Measurements from ENCODE around the gene GSTM4. TPM values are rescaled to one million over a fixed set of nuclear protein-coding genes. Genes with fewer than 3 reads are reported as not detected.

GSTM4 gene
- total and polyA plus RNA-seq, 2 donors (not counting 1 experiment from before 2014, with no cell fraction given) = 28.6 to 56.5 TPM

GRCh38 chr1:109619576-109620400 is 36.1 kb upstream of the GSTM4 start, which contains the start of the genes AMPD2 and GNAT2:
Gene AMPD2 (plus strand): TSS chr1:109619837. CDS start chr1:109621176, 1,339 bp downstream.
Gene GNAT2 (minus strand): TSS chr1:109619616. CDS start chr1:109612870, 6,746 bp downstream.
- ChIA-PET CTCF (interaction anchor here (0.6 to 2.7 kb wide), 8 partner anchors 10 to 87 kb away, joined by 3 to 27 read pairs (median 8); partner anchors contain the start of gene GNAI3), POLR2A (interaction anchor here (1.0 to 2.3 kb wide), 2 partner anchors 36 to 71 kb away, joined by 3 to 10 read pairs; partner anchors contain the start of genes GNAI3 and GSTM4)
- WGBS (ENCODE audit: insufficient coverage) = under 1% methylated on average over 47 of the region's 47 CpGs
- no peaks in the 10 kb centered on the region for H3K9me3 ChIP-seq (ENCODE audit: control extremely low read depth in 1 of 3, control insufficient read depth in 2 of 3, insufficient read depth in 1 of 3, low read length in 2 of 3)
- no peaks in the 10 kb centered on the region for H3K27me3 ChIP-seq (replicated peaks in 1 of 4; ENCODE audit: control extremely low read depth in 1 of 4, control insufficient read depth in 3 of 4, insufficient read depth in 4 of 4, low read length in 3 of 4)
- Mint-ChIP-seq H3K27ac (peak within 1 kb of the TSS; percentile 96), H3K4me3 (peak within 1 kb of the TSS; percentile 99), H3K4me1 (peaks cover 68% of the 10 kb centered on the region), H3K27me3 (no peaks in the 10 kb centered on the region), H3K9me3 (ENCODE audit: insufficient read depth) (no peaks in the 10 kb centered on the region)
- peaks cover 8% of the 10 kb centered on the region for H4K20me1 ChIP-seq (ENCODE audit: control insufficient read depth, insufficient read depth, low read length, poor library complexity, severe bottlenecking)
- DNase-seq = peak; percentile 86
- H3K4me2 ChIP-seq (replicated peaks; ENCODE audit: low read depth, low read length, poor library complexity, severe bottlenecking) = peak within 1 kb of the TSS; percentile 100
- intact Hi-C loops (cut with micrococcal nuclease) = loop anchor here (1.0 to 5.0 kb wide), 5 partner anchors 71 to 365 kb away; partner anchors contain the start of genes AHCYL1, ATXN7L2, CYB561D1 and GNAI3
- peak within 1 kb of the TSS; percentile 88 for H2AFZ ChIP-seq (ENCODE audit: insufficient read depth, low read depth, low read length, poor library complexity, severe bottlenecking)
- H3K36me3 ChIP-seq (replicated peaks in 1 of 2; ENCODE audit: control extremely low read depth in 1 of 2, control insufficient read depth in 1 of 2, extremely low read depth in 1 of 2, insufficient read depth in 2 of 2, low read length in 1 of 2) = no peaks in the 10 kb centered on the region
- peak within 1 kb of the TSS; percentile 93 for H3K9ac ChIP-seq (ENCODE audit: low read length)
- peak; percentile 63 for ATAC-seq (ENCODE audit: low read depth)
- H3K4me1 ChIP-seq (ENCODE audit: control insufficient read depth in 2 of 2, insufficient read depth in 2 of 2, low read length in 2 of 2) = peaks cover 57 to 71% of the 10 kb centered on the region in 2 donors
- peak within 1 kb of the TSS; percentile 73 to 90 for H3K27ac ChIP-seq (ENCODE audit: low read length in 2 of 2)
- peaks cover 42% of the 10 kb centered on the region for H3K79me2 ChIP-seq (ENCODE audit: control insufficient read depth, insufficient read depth, low read length)
- H3K4me3 ChIP-seq (ENCODE audit: control extremely low read depth in 1 of 5, extremely low read depth in 1 of 5, insufficient read depth in 1 of 5, low read depth in 2 of 5, low read length in 4 of 5) = peak within 1 kb of the TSS; percentile 65 to 94 (median 84)
- TF ChIP-seq EZH2 (IDR thresholded peaks at IDR 0.05; ENCODE audit: borderline replicate concordance, insufficient read depth, low read depth, low read length, poor library complexity, severe bottlenecking) (no peak), CTCF (IDR thresholded peaks at IDR 0.05) (no peak)

All from B cell (primary cell).